Astrocyte (in vitro differentiated cells and primary cell): ENCODE data around the gene SH2D3A.

Source experiments
- EZH2 ChIP-seq: IDR thresholded peaks from 2 replicates; pipeline ENCODE4 v1.6.1; 2012; ENCODE audit warnings: mild to moderate bottlenecking, low read length, inconsistent platforms; ENCODE audit not compliant: insufficient read depth
- TF ChIP-seq, protein P1 (sequence below): IDR thresholded peaks from 2 replicates; pipeline ENCODE4 v1.5.1; 2011; ENCODE audit warnings: low read depth, mild to moderate bottlenecking, inconsistent platforms, low read length, moderate library complexity; ENCODE audit not compliant: insufficient read depth

- TF ChIP-seq, protein P1, sequence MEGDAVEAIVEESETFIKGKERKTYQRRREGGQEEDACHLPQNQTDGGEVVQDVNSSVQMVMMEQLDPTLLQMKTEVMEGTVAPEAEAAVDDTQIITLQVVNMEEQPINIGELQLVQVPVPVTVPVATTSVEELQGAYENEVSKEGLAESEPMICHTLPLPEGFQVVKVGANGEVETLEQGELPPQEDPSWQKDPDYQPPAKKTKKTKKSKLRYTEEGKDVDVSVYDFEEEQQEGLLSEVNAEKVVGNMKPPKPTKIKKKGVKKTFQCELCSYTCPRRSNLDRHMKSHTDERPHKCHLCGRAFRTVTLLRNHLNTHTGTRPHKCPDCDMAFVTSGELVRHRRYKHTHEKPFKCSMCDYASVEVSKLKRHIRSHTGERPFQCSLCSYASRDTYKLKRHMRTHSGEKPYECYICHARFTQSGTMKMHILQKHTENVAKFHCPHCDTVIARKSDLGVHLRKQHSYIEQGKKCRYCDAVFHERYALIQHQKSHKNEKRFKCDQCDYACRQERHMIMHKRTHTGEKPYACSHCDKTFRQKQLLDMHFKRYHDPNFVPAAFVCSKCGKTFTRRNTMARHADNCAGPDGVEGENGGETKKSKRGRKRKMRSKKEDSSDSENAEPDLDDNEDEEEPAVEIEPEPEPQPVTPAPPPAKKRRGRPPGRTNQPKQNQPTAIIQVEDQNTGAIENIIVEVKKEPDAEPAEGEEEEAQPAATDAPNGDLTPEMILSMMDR = no peak
- TF ChIP-seq EZH2 = no peak
Observed at GRCh38 chr19:6743714-6744380, 23.4 kb downstream of the SH2D3A start.
